ENCODE measurements around the gene BRD9. TPM values are rescaled to one million over a fixed set of nuclear protein-coding genes. Genes with fewer than 3 reads are reported as not detected.

BRD9 gene
- total RNA-seq, 4 donors from 2014 or later = 29.6 to 91.3 (median 37.9) TPM

DNA sequence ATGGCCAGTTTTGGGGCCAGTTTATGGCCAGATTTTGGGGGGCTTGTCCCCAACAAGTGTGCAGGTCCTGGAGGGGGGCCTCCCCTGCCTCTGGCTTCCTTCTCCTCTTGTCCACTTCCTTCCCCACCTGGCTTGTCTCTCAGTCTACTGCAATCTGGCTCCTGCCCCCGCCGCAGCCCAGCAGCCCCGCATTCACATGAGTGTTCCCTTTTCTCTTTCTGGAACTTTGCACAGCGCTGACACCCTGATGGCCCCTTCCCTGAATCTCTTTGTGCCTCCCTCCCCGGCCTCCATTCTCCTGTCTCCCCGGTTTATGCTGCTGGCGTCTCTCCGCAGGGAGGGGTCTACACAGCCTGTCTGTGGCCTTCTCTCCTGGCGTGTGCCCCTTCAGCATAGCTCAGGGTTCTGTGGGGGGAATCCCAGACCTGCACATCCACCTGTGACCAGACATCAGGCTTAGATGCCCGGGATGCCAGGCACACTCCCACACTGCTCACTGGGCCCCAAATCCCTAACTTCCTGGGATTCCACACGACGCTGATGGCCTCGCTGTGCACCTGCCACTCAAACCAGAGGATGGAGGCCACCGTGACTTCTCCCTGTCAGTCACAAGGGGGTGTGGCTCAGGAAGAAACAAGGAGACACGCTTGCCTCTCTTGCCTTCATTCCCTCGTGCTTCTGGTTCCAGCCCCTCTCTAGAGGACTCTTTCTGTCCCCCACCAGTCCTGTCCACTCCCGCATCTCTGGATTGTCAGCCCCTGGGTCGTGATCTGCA, 17.6 kb upstream of the BRD9 start:
- in situ Hi-C loops (cut with MboI; ENCODE audit: low pct_ligation_motif_present in 1 of 4, low pct_unique_long_range_greater_than_20kb in 1 of 4, low sequenced_read_pairs in 3 of 4) = loop anchor here in 2 of 4 donors (10.0 to 25.0 kb wide), 2 partner anchors 245 to 248 kb away; no protein-coding TSS in a partner anchor
- TF ChIP-seq POLR2AphosphoS5 (IDR thresholded peaks at IDR 0.05) = no peak
- H3K4me1 ChIP-seq = no peaks in the 10 kb centered on the region
- H3K27ac ChIP-seq = no peak overlapping the region
- intact Hi-C loops (cut with DNase I; ENCODE audit: low total_unique reads) = loop anchor here (10.0 kb wide), 1 partner anchor 445 kb away; no protein-coding TSS in a partner anchor
- WGBS, 2 donors (ENCODE audit: low coverage in 1 of 2) = 96 to 98% methylated on average over 9 to 18 of the region's 18 CpGs
- DNase-seq = no peak
- H3K36me3 ChIP-seq = no peaks in the 10 kb centered on the region
- no peaks in the 10 kb centered on the region for H3K27me3 ChIP-seq
- H3K4me3 ChIP-seq = no peak overlapping the region
- no peaks in the 10 kb centered on the region for H3K9me3 ChIP-seq

DNA sequence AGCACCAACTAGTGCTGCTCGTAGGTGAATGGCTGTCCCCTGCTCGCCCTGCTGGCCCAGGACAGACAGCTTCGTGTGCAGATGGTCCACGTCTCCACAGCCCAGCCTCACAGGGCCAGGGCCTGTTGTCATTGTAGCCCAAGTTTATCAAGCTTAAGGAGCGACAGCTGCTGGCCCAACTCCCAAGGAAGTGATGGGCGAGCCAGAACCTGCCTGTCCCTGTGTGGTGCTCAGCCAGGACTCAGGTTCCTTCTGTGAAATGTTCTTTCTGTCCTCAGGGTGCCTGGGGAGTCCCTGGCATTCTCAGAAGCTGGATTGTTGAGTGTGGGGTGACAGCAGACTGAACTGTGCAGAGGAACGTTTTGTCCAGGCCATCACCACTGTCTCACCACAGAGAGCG, 16.5 kb upstream of the BRD9 start:
- 88 to 96% methylated on average over 4 to 8 of the region's 8 CpGs for WGBS, 2 donors (ENCODE audit: low coverage in 1 of 2)
- TF ChIP-seq EP300 (IDR thresholded peaks at IDR 0.05; ENCODE audit: low read depth) (no peak), POLR2A (IDR thresholded peaks at IDR 0.05) (no peak), POLR2AphosphoS5 (IDR thresholded peaks at IDR 0.05) (no peak)
- TF ChIP-seq, protein P1, sequence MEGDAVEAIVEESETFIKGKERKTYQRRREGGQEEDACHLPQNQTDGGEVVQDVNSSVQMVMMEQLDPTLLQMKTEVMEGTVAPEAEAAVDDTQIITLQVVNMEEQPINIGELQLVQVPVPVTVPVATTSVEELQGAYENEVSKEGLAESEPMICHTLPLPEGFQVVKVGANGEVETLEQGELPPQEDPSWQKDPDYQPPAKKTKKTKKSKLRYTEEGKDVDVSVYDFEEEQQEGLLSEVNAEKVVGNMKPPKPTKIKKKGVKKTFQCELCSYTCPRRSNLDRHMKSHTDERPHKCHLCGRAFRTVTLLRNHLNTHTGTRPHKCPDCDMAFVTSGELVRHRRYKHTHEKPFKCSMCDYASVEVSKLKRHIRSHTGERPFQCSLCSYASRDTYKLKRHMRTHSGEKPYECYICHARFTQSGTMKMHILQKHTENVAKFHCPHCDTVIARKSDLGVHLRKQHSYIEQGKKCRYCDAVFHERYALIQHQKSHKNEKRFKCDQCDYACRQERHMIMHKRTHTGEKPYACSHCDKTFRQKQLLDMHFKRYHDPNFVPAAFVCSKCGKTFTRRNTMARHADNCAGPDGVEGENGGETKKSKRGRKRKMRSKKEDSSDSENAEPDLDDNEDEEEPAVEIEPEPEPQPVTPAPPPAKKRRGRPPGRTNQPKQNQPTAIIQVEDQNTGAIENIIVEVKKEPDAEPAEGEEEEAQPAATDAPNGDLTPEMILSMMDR (IDR thresholded peaks at IDR 0.05) = no peak
- in situ Hi-C loops (cut with MboI; ENCODE audit: low pct_ligation_motif_present in 1 of 4, low pct_unique_long_range_greater_than_20kb in 1 of 4, low sequenced_read_pairs in 3 of 4) (loop anchor here in 2 of 4 donors (10.0 to 25.0 kb wide), 2 partner anchors 244 to 247 kb away; no protein-coding TSS in a partner anchor), intact Hi-C loops (cut with DNase I; ENCODE audit: low total_unique reads) (loop anchor here (10.0 kb wide), 1 partner anchor 444 kb away; no protein-coding TSS in a partner anchor)
- Histone ChIP-seq H3K9me3 (no peaks in the 10 kb centered on the region), H3K4me3 (no peak overlapping the region), H3K27ac (no peak overlapping the region), H3K27me3 (no peaks in the 10 kb centered on the region), H3K4me1 (no peaks in the 10 kb centered on the region), H3K36me3 (no peaks in the 10 kb centered on the region)
- no peak for DNase-seq

DNA sequence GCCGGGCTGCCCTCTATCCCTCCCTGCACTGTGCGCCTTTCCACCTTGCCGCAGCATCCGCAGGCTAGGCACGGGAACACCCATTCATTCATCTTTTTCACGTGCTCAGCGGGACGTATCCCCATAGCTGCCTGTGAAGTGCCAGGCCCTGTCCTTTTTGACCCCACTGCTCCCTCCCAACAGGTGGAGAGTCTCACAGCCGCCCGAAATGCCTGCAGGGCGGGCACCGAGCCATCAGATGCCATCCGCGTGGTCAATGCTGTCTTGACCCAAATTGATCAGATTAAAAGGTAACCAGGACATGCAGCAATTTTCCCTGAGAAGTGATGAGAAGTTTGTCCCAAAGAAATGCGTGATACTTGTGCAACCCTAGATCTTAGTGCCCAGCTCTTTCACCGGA, 15.6 kb upstream of the BRD9 start:
- DNase-seq = no peak
- no peak overlapping the region for H3K27ac ChIP-seq
- 93 to 95% methylated on average over 3 to 16 of the region's 16 CpGs for WGBS, 2 donors (ENCODE audit: low coverage in 1 of 2)
- no peaks in the 10 kb centered on the region for H3K27me3 ChIP-seq
- TF ChIP-seq EP300 (IDR thresholded peaks at IDR 0.05; ENCODE audit: low read depth) (no peak), POLR2AphosphoS5 (IDR thresholded peaks at IDR 0.05) (no peak), POLR2A (IDR thresholded peaks at IDR 0.05) (no peak)
- TF ChIP-seq, protein P1 (IDR thresholded peaks at IDR 0.05) = no peak
- no peaks in the 10 kb centered on the region for H3K4me1 ChIP-seq
- intact Hi-C loops (cut with DNase I; ENCODE audit: low total_unique reads) = loop anchor here (10.0 kb wide), 1 partner anchor 443 kb away; no protein-coding TSS in a partner anchor
- no peaks in the 10 kb centered on the region for H3K36me3 ChIP-seq
- H3K4me3 ChIP-seq = no peak overlapping the region
- no peaks in the 10 kb centered on the region for H3K9me3 ChIP-seq
- in situ Hi-C loops (cut with MboI; ENCODE audit: low pct_ligation_motif_present in 1 of 4, low pct_unique_long_range_greater_than_20kb in 1 of 4, low sequenced_read_pairs in 3 of 4) = loop anchor here in 2 of 4 donors (10.0 to 25.0 kb wide), 2 partner anchors 243 to 246 kb away; no protein-coding TSS in a partner anchor

DNA sequence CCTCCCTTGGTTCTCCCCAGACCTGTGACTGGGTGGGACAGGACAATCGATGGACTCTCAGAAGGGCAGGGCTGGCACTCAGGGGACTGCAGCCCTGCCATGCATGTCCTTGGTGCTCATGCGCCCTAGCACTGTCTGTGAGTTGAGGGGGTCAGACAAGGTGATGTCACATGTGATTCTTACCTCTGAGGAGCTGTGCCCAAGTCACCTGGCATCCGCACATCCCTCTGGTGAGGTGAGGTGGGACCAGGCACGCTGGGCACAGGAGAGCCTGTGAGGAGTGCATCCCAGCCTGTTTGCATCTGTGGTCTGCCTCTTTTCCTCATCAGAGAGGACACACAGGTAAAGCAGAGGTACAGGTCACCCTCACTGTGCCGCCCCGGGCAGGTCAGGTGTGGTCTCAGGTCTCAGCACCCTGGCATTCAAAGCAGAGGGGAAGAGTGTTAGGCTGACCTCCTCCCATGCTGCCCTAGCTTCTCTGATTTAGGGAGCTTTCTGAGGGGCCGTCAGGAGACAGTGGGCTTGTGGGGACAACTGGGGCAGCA, 14.8 kb upstream of the BRD9 start:
- Histone ChIP-seq H3K27ac (no peak overlapping the region), H3K9me3 (no peaks in the 10 kb centered on the region), H3K36me3 (no peaks in the 10 kb centered on the region), H3K27me3 (no peaks in the 10 kb centered on the region), H3K4me1 (peaks cover 0 to 2% (median 0%) of the 10 kb centered on the region in 4 donors), H3K4me3 (no peak overlapping the region)
- WGBS, 2 donors (ENCODE audit: low coverage in 1 of 2) = 96% methylated on average over 7 of the region's 7 CpGs; no CpG with 5 or more reads in 1 of the 2 donors
- intact Hi-C loops (cut with DNase I; ENCODE audit: low total_unique reads) (loop anchor here (10.0 kb wide), 1 partner anchor 443 kb away; no protein-coding TSS in a partner anchor), in situ Hi-C loops (cut with MboI; ENCODE audit: low pct_ligation_motif_present in 1 of 4, low pct_unique_long_range_greater_than_20kb in 1 of 4, low sequenced_read_pairs in 3 of 4) (loop anchor here in 2 of 4 donors (10.0 to 25.0 kb wide), 2 partner anchors 243 to 245 kb away; no protein-coding TSS in a partner anchor)
- TF ChIP-seq, protein P1 (IDR thresholded peaks at IDR 0.05) = no peak
- TF ChIP-seq POLR2AphosphoS5 (IDR thresholded peaks at IDR 0.05) (no peak), EP300 (IDR thresholded peaks at IDR 0.05; ENCODE audit: low read depth) (no peak), POLR2A (IDR thresholded peaks at IDR 0.05) (no peak)
- no peak for DNase-seq

Data from transverse colon (tissue), 4 donors.